MV-4-11 (cell line): ENCODE results near the gene FAM120B.

Source experiments
- DNase-seq: peaks from one replicate; lab custom pipeline; 2025; lab: John Stamatoyannopoulos, UW

FAM120B gene

DNA sequence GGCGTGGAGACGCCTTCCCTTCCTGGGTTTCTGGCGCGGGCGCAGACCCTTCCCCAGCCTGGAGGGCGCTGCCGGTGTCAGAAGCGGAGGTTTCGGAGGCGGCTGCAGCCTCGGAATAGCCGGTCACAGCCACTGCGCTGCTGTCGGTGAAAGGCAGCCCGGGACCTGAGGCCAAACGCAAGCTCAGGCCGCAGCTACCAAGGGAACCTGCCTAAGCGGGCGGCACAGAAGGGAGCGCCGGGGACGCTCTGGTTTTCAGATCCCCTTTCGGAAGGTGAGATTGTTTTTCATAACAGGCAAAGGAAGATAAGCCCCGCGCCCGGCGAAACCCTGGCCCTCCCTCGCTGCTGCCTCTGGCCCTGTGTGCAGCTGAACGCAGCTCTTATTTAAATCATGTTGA is 116.5 kb downstream of the FAM120B start:
- DNase-seq = no peak

GRCh38 chr6:170423814-170424603 is 117.5 kb downstream of the FAM120B start:
- no peak for DNase-seq

GRCh38 chr6:170424604-170425126 is 118.1 kb downstream of the FAM120B start:
- DNase-seq = no peak

DNA sequence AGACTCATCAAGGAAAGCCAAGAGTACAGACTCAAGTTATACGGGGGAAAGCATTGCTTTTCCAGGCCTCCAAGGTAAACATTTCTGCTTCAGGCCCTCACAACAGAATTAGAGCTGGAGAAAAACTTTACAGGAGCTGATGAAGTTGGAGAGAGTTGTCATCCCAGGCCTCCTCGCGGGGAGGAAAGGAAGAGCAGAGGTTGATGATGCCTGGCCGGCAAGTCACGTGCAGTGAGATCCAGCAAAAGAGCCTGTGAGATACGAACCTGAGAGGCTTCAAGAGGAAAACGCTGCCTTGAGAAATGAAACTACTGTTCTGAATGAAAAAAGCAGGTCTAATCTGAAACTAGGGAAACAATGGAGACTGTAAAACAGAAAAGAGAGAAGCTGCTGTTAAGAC is 122.9 kb downstream of the FAM120B start:
- no peak for DNase-seq

- DNase-seq = no peak
These were observed 126.9 kb downstream of the FAM120B start for GRCh38 chr6:170433163-170434116.

DNA sequence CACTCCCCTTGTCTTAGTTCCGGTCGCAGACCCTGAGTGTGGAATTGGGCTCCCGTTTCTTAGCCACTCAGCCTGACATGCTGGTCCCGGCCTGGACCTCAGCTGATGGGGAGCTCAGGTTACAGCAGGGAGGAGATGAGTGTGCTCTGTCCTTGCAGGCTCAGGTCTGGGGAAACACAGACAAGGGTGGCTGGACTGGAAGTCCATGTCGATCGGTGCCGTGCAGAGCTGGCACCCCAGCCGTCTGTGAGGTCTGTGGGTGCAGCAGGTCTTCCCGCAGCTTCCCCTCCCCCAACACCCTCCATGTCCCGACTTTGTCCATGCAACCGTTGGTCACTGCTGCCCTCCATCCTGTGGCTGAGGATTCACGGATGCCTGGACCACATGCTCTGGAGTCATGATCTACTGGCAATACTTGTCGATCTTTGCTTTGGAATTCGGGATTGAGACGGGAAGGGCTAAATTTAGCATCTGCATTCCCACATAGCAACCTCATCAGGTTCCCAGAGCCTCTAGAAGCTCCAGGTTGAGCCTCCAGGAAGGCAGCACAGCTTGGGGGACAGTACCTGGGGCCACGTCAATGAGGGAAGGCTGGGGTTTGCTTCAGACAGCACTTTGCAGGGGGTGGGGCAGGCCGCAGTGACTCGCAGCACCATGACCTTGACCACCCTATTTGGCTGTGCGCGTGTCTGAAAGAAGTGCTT is 127.7 kb downstream of the FAM120B start:
- no peak for DNase-seq

GRCh38 chr6:170434821-170435155 is 128.2 kb downstream of the FAM120B start:
- DNase-seq = no peak

GRCh38 chr6:170435766-170436165 is 129.2 kb downstream of the FAM120B start:
- DNase-seq = no peak

DNA sequence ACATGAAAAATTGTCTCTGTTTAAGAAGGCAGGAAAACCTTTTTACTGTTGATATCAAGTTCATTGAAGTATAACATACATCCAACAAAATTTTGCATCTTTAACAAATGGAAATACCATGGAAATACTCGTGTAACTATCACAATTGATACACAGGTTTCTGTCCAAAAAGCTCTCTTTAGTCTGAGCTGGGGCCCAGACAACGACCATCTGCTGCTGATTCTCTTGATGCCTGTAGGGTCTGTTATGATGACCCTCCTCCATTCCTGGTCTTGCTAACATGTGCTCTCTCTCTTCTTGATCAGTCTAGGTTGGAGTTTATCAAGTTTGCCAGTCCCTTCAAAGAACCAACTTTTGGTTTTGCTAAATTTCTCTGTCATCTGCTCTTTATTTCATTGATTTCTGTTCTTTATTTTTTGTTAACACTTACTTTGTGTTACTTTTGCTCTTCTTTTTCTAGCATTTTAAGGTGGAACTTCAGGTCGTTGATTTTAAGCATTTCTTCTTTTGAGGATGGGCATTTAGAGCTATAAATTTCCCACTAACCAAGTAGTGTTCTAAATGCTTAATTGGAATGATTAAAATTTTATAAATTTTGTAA is 129.8 kb downstream of the FAM120B start:
- no peak for DNase-seq

GRCh38 chr6:170437719-170438401 is 131.3 kb downstream of the FAM120B start:
- DNase-seq = no peak

- peak; percentile 94 for DNase-seq
These were observed 131.8 kb downstream of the FAM120B start for GRCh38 chr6:170438402-170438753.

DNA sequence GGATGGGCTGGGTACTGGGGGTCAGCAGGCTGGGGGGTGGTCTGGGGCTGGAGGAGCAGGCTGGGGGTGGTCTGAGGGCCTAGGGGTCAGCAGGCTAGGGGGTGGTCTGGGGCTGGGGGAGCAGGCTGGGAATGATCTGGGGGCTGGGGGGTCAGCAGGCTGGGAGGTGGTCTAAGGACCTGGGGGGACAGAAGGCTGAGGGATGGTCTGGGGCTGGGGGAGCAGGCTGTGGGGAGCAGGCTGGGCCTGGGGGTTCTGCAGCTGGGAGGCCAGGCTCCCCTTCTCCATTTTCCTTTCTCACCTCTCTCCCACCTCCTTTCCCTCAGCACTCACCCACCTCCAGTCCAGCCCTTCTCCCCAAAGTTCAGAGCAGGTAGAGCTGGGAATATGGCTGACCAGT is 132.3 kb downstream of the FAM120B start:
- no peak for DNase-seq

GRCh38 chr6:170439366-170440361 is 133.1 kb downstream of the FAM120B start:
- DNase-seq = no peak

DNA sequence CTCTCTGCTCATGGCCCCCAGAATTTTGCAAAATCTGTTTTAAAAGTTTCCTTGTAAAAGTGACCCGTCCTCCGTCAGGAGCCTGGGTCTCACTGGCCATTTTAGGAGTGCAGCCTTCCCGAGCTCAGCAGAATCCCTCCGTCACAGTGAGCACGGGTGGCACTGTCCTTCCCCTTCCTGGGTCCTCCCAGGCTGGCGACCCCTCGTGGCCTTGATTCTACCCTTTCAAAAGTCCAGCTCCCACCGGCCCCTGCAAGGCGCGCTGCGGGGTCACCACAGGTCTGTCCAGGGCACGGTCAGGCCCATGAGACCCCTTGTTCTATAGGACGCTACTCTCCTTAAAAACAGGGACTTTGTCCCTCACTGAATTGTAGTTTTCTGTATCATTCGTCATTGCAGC is 133.9 kb downstream of the FAM120B start:
- DNase-seq = no peak

DNA sequence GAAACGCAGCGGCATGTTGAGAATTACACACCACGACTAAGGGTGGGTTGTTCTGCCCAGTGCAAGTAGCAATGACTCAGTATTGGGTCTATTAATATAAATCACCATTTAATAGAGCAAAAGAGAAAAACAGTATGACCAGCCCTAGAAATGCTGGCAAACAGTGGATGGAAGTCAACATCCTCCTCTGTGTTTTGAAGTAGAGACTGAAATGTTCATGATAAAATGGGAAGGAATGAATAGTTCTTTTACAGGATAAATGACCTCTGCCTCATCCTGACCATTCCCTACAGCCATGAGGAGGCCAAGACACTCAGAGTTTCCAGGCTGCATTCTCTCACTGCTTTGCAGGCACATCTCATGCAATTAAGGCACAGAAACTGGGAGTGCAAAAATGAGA is 134.8 kb downstream of the FAM120B start:
- DNase-seq = no peak

DNA sequence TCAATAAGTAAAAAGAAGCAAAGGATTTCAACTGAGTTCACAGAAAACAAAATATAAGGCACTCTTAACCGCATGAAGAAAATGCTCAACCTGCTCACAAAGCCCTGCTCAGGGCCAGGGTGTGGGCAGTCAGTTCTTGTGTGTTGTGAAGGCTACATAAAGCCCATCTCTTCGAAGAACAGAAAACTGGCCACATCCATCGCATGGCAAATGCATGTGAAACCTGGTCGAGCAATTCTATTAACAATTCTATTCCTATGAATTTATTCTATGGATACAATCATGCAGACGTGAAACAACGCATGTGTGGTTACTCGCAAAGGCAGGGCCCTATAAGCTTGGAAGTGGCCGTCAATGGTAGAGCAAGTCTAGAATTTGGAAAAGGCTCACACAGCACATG is 136.0 kb downstream of the FAM120B start:
- DNase-seq = no peak

DNA sequence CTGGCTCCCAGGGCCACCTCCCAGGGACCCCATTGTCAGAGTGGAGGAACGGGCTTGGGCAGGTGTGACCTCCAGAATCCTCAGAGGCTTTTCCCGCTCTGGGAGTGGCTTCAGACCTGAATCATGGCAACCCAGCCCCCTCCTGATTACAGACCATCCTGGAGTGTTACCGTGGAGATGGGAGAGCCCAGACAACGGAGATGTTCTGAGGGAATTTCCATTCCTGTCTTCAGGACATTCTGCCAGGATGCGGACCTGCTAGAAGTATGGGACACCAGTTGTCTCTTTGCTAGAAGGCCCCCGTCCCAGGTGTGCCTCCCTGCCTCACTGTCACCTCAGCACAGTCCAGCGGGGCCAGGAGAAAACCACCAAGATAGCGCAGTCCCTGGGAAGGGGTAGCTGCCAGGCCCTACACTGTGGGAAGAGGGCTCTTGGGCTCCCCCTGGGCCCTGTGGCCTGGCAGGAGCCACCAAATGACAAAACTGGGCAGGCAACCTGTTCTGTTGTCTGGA is 136.6 kb downstream of the FAM120B start:
- DNase-seq = no peak

DNA sequence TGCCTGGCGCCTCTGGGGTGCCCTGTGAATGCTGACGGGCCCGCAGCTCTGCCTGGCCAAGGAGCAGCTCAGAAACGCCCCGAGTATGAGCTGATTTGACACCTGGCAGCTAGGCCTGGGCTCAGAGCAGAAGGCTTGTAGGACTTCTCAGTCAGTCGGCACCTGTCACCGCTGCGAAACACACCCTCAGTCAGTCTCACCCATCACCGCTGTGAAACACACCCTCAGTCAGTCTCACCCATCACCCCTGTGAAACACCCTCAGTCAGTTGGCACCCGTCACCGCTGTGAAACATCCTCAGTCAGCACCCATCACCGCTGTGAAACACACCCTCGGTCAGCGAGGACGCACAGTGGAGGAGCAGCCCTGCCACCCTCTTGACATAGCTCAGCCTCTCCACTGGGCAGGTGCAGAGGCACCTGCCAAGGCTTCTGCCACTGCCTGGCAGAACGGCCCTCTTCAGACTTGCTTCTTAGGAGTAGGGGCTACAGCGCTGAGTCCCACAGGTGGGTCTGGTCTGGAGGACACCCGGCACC is 137.6 kb downstream of the FAM120B start:
- DNase-seq = no peak

- DNase-seq = no peak
These were observed 138.3 kb downstream of the FAM120B start for GRCh38 chr6:170444811-170445211.

DNA sequence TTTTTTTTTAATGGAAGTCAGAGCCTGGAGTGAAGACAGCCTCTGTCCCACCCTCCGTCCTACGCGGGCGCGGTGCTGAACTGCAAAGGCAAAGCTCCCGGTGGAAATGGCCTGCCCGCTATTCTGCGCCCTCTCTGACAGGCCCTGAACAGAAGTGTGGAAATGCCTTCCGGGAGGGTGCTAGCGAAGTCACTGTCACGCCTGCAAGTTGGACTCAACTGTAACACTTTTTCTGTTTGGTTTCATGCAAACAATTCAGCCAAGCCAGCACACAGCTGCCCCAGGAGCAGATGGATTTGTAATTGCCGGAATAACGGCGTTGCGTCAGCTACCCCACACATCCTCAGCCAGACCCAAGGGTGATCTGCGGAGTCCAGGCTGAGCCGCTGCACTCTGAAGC is 138.9 kb downstream of the FAM120B start:
- DNase-seq = no peak
